Glutamatergic neuron (in vitro differentiated cells): ENCODE results near the gene PRDX2. TPM values are rescaled to one million over a fixed set of nuclear protein-coding genes. Genes with fewer than 3 reads are reported as not detected.

Experiments
- DNase-seq: peaks from one replicate; pipeline ENCODE4 v3.0.0; 2022
- H3K27ac Mint-ChIP-seq: one replicate; pipeline ENCODE4 v1.8.0; 2020; ENCODE audit warnings: mild to moderate bottlenecking, mixed read lengths, inconsistent platforms; ENCODE audit not compliant: unreplicated experiment
- H3K27me3 Mint-ChIP-seq: one replicate; pipeline ENCODE4 v1.8.0; 2020; ENCODE audit warnings: mild to moderate bottlenecking, moderate library complexity, mixed read lengths, inconsistent platforms; ENCODE audit not compliant: unreplicated experiment
- H3K36me3 Mint-ChIP-seq: one replicate; pipeline ENCODE4 v1.8.0; 2020; ENCODE audit warnings: mild to moderate bottlenecking, mixed read lengths, inconsistent platforms; ENCODE audit not compliant: unreplicated experiment
- H3K4me1 Mint-ChIP-seq: one replicate; pipeline ENCODE4 v1.8.0; 2020; ENCODE audit warnings: mild to moderate bottlenecking, low read depth, mixed read lengths, inconsistent platforms; ENCODE audit not compliant: unreplicated experiment
- H3K4me3 Mint-ChIP-seq: one replicate; pipeline ENCODE4 v1.8.0; 2020; ENCODE audit warnings: mild to moderate bottlenecking, mixed read lengths, inconsistent platforms; ENCODE audit not compliant: unreplicated experiment
- H3K9me3 Mint-ChIP-seq: one replicate; pipeline ENCODE4 v1.8.0; 2020; ENCODE audit warnings: mild to moderate bottlenecking, moderate library complexity, mixed read lengths, inconsistent platforms; ENCODE audit not compliant: unreplicated experiment
- total RNA-seq: library from RNA; stranded (reverse); fragmentation: NEBNext Ultra II Directional; extraction: Animal tissue kit (Norgen Biotek cat#: 25700); gene quantifications from one replicate; pipeline ENCODE4 v1.2.1, GENCODE V29; 2021; ENCODE audit not compliant: unreplicated experiment
- TF ChIP-seq, protein P1 (sequence below): fragments of 200-600 bp; sonication (generic); IDR thresholded peaks from one replicate; pipeline ENCODE4 v1.5.0; 2021; ENCODE audit not compliant: partially characterized antibody, unreplicated experiment

Gene PRDX2
- total RNA-seq, 1 donor from 2014 or later = 671 TPM

DNA sequence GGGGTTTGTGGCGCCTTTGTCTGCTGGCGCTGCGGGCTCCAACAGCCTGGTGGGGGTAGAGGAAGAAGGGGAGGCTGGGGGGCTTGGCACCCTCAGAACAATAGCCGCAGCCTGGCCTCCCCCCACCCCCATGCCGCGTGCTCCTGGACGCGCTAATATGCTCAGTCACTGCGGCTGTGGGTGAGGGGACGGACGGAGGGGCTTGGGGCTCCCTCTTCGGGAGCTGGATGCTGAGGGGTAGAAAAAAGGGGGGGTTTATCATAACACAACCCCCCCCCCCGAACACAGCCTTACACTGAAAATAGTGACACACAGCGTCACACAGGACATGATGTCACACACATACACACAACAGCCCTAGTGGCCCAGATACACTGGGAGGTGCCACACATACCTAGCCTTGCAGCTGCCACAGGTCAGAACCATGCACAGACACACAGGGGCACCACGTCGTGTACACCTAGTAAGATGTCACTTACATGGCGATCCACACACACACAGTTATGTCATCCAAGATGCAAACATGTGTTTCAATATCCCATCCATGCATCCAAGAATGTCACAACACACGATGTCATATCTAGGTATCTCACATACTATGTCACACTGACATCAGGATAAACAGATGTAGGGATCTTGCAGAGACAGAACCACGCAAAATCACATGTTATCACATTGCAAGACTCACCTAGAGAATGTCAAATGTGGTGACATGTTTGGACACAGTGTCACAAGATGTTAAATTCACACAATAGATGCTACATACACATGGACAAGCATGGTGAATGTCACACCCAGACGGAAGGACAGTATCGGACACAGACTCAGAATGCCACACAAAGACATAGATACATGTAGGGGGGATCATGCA is 37.5 kb upstream of the PRDX2 start:
- TF ChIP-seq, protein P1, sequence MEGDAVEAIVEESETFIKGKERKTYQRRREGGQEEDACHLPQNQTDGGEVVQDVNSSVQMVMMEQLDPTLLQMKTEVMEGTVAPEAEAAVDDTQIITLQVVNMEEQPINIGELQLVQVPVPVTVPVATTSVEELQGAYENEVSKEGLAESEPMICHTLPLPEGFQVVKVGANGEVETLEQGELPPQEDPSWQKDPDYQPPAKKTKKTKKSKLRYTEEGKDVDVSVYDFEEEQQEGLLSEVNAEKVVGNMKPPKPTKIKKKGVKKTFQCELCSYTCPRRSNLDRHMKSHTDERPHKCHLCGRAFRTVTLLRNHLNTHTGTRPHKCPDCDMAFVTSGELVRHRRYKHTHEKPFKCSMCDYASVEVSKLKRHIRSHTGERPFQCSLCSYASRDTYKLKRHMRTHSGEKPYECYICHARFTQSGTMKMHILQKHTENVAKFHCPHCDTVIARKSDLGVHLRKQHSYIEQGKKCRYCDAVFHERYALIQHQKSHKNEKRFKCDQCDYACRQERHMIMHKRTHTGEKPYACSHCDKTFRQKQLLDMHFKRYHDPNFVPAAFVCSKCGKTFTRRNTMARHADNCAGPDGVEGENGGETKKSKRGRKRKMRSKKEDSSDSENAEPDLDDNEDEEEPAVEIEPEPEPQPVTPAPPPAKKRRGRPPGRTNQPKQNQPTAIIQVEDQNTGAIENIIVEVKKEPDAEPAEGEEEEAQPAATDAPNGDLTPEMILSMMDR = no peak
- peaks cover 43% of the 10 kb centered on the region for H3K4me1 Mint-ChIP-seq
- peaks cover 12% of the 10 kb centered on the region for H3K36me3 Mint-ChIP-seq
- DNase-seq = peak; percentile 47
- peaks cover 25% of the 10 kb centered on the region for H3K9me3 Mint-ChIP-seq
- peak overlapping the region; percentile 98 for H3K27ac Mint-ChIP-seq
- peak overlapping the region; percentile 95 for H3K4me3 Mint-ChIP-seq
- H3K27me3 Mint-ChIP-seq = peaks cover 33% of the 10 kb centered on the region

- Mint-ChIP-seq H3K27ac (peak within 1 kb of the TSS; percentile 98), H3K36me3 (peaks cover 12% of the 10 kb centered on the region), H3K4me1 (peaks cover 40% of the 10 kb centered on the region), H3K4me3 (peak within 1 kb of the TSS; percentile 95), H3K27me3 (peaks cover 33% of the 10 kb centered on the region), H3K9me3 (peaks cover 26% of the 10 kb centered on the region)
- peak; percentile 84 for DNase-seq
- TF ChIP-seq, protein P1 = peak; percentile 59
Observed at GRCh38 chr19:12838182-12838885, 36.7 kb upstream of the PRDX2 start, which contains the start of gene MAST1. Gene MAST1 (plus strand): TSS chr19:12838515. CDS start chr19:12838573, 58 bp downstream.

DNA sequence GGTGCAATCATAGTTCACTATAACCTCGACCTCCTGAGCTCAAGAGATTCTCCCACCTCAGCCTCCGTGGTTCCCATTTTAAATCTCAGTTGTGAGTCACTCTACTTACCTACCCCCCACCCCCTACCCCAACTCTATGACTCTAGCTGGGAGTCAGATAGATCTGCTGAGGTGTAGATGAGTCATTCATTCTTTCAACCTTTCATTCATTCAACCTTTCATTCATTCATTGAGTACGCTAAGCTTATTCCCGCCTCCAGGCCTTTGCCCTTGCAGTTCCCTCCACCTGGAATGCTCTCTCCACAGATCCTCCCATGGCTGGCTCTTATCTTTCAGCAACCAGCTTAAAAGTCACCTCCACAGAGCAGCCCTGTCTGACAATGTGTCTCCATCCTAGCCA is 35.6 kb upstream of the PRDX2 start:
- peaks cover 40% of the 10 kb centered on the region for H3K4me1 Mint-ChIP-seq
- TF ChIP-seq, protein P1 = no peak
- H3K4me3 Mint-ChIP-seq = peak overlapping the region; percentile 58
- peak overlapping the region; percentile 24 for H3K27ac Mint-ChIP-seq
- H3K9me3 Mint-ChIP-seq = peaks cover 30% of the 10 kb centered on the region
- DNase-seq = no peak
- H3K27me3 Mint-ChIP-seq = peaks cover 36% of the 10 kb centered on the region
- H3K36me3 Mint-ChIP-seq = peaks cover 12% of the 10 kb centered on the region

DNA sequence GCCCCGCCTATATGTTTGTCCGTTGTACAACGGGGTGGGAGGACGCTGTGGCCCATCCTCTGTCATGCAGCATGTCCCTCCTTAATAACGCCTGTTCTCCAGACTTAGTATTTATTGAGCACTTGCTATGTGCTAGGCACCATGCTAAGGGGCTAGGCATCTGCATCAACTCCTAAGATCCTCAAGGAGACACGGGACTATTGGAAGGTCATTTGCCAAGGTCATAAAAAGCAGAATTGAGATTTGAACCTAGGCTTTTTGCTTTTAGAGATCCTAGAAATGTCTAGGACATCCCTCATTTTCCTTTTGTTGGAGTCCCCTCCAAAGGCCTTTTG is 34.9 kb upstream of the PRDX2 start:
- H3K27ac Mint-ChIP-seq = no peak overlapping the region
- TF ChIP-seq, protein P1 = no peak
- H3K27me3 Mint-ChIP-seq = peaks cover 39% of the 10 kb centered on the region
- no peak for DNase-seq
- peaks cover 32% of the 10 kb centered on the region for H3K9me3 Mint-ChIP-seq
- peaks cover 40% of the 10 kb centered on the region for H3K4me1 Mint-ChIP-seq
- peaks cover 7% of the 10 kb centered on the region for H3K36me3 Mint-ChIP-seq
- H3K4me3 Mint-ChIP-seq = peak overlapping the region; percentile 79
